ENCODE measurements around the gene EEF1AKMT4.

GRCh38 chr3:184307915-184308314 is 58.4 kb downstream of the EEF1AKMT4 start:
- TF ChIP-seq POLR2A (IDR thresholded peaks at IDR 0.05; ENCODE audit: low read depth, low read length) (no peak), CTCF (conservative IDR thresholded peaks at IDR 0.05; ENCODE audit: low read depth, low read length) (no peak), ELK1 (IDR thresholded peaks at IDR 0.05; ENCODE audit: borderline replicate concordance, low read depth, low read length) (no peak), MAFK (IDR thresholded peaks at IDR 0.05; ENCODE audit: low read depth, low read length) (no peak), CEBPB (IDR thresholded peaks at IDR 0.05; ENCODE audit: low read depth, low read length) (no peak), RAD21 (IDR thresholded peaks at IDR 0.05; ENCODE audit: low read length) (no peak), RFX5 (IDR thresholded peaks at IDR 0.05; ENCODE audit: low read depth, low read length) (no peak), USF2 (IDR thresholded peaks at IDR 0.05; ENCODE audit: low read depth, low read length) (no peak), FOS (IDR thresholded peaks at IDR 0.05; ENCODE audit: low read depth, low read length) (no peak)

All from IMR-90 (cell line).